Uterus (tissue), 2 donors: ENCODE data around the gene ZCCHC18.

ENCODE experiments used
- CTCF ChIP-seq, 4 experiments: fragments of 200-600 bp in 2 of 4; fragments of 450-650 bp in 2 of 4; sonication (generic) in 2 of 4; IDR thresholded peaks; one replicate each; pipeline ENCODE4 v1.5.1; 2016 to 2019; ENCODE audit warnings: antibody characterized with exemption in 4 of 4, mild to moderate bottlenecking in 2 of 4, moderate library complexity in 1 of 4
- POLR2A ChIP-seq, 2 donors: fragments of 450-650 bp; IDR thresholded peaks; one replicate each; pipeline ENCODE4 v1.6.1; 2016; ENCODE audit warnings: antibody characterized with exemption in 2 of 2, mild to moderate bottlenecking in 1 of 2, moderate library complexity in 1 of 2

DNA sequence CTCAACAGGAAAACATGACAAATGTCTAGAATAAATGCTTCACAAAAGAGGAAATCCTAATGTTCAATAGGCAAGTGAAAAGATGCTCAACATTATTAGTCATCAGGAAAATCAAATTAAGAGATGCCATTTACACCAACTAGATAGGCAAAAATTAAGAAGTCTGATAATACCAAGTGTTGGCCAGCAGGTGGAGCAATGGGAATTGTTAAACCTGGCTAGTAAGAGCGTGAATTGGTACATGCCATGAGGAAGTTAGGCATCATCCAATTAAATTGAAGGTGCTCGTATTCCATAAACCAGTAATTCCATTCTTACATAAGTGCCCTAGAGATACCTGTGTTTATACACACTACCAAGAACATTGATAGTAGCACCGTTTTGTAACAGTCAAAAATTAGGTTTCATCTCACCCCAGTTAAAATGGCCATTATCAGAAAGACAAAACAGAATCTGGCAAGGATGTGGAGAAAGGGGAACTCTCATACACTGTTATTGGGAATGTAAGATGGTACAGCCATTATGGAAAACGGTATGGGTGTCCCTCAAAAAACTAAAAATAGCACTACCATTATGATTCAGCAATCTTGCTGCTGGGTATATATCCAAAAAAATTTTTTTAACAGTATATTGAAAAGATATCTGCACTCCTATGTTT is 14.0 kb upstream of the ZCCHC18 start:
- peak; percentile 55 to 66 (median 62) for TF ChIP-seq CTCF (IDR thresholded peaks at IDR 0.05)
- TF ChIP-seq POLR2A (IDR thresholded peaks at IDR 0.05), result no peak
